Kidney (tissue), 14 donors: ENCODE results near the gene IL1RAPL1. TPM values are rescaled to one million over a fixed set of nuclear protein-coding genes. Genes with fewer than 3 reads are reported as not detected.

Experiments
- DNase-seq, 5 donors: peaks; one replicate each; pipeline ENCODE4 v3.0.0-alpha.2; 2013 to 2020
- FAIRE-seq: peaks from 2 replicates; lab custom pipeline; 2012; peaks lifted over from hg19 to GRCh38; lab: Jason Lieb, UNC
- H3K27ac ChIP-seq, 2 donors: one replicate each; pipeline ENCODE4 v1.7.0; 2013; ENCODE audit warnings: low read depth in 2 of 2, low read length in 2 of 2, inconsistent platforms in 1 of 2
- H3K27me3 ChIP-seq: one replicate; pipeline ENCODE4 v1.7.1; 2013; ENCODE audit warnings: low read length, inconsistent platforms; ENCODE audit not compliant: control insufficient read depth, insufficient read depth
- H3K36me3 ChIP-seq, 3 donors: one replicate each; pipeline versions ENCODE4 v1.7.0 to v1.7.1; 2013; ENCODE audit warnings: low read length in 3 of 3, control low read depth in 1 of 3, inconsistent platforms in 1 of 3; ENCODE audit not compliant: insufficient read depth in 3 of 3, control insufficient read depth in 2 of 3
- H3K4me1 ChIP-seq, 3 donors: one replicate each; pipeline versions ENCODE4 v1.7.0 to v1.7.1; 2013; ENCODE audit warnings: low read length in 3 of 3, inconsistent platforms in 1 of 3, low read depth in 1 of 3; ENCODE audit not compliant: control insufficient read depth in 2 of 3, insufficient read depth in 2 of 3
- H3K4me3 ChIP-seq, 3 donors: one replicate each; pipeline versions ENCODE4 v1.7.0 to v1.8.1; 2013; ENCODE audit warnings: low read length in 3 of 3, control low read depth in 1 of 3, inconsistent platforms in 1 of 3
- H3K9ac ChIP-seq, 3 donors: one replicate each; pipeline versions ENCODE4 v1.7.0 to v1.7.1; 2013; ENCODE audit warnings: low read length in 3 of 3, control low read depth in 1 of 3, inconsistent platforms in 1 of 3
- H3K9me3 ChIP-seq, 3 donors: one replicate each; pipeline versions ENCODE4 v1.7.0 to v1.7.1; 2013; ENCODE audit warnings: low read length in 3 of 3, control low read depth in 1 of 3, inconsistent platforms in 1 of 3; ENCODE audit not compliant: control insufficient read depth in 2 of 3, insufficient read depth in 1 of 3
- intact Hi-C: fragments of 100-400 bp; cut with DNase I; formaldehyde crosslinking; loops from one replicate; pipeline ENCODE4 v1.11.1; 2022
- polyA plus RNA-seq: library from polyadenylated mRNA; stranded (reverse); fragments of 350-450 nt; fragmentation: Illumina TruSeq; extraction: RNeasy Lipid Tissue Mini Kit (QIAGEN cat#74804); gene quantifications from one replicate; pipeline ENCODE4 v1.2.3, GENCODE V29; 2014; ENCODE audit warnings: low read depth, low replicate concordance; ENCODE audit not compliant: insufficient read depth
- total RNA-seq: library from RNA; stranded (reverse); fragmentation: NEBNext Ultra II Directional; extraction: Animal tissue kit (Norgen Biotek cat#: 25700); gene quantifications from one replicate; pipeline ENCODE4 v1.2.1, GENCODE V29; 2021
- TF ChIP-seq, protein P1 (sequence below): IDR thresholded peaks from 3 replicates; pipeline ENCODE4 v1.5.1; 2012; ENCODE audit warnings: mild to moderate bottlenecking, moderate library complexity, borderline replicate concordance; ENCODE audit not compliant: insufficient read depth; ENCODE audit errors: extremely low read depth
- donor health status: control.
- donor health status: control.
- donor health status: control.
- donor health status: control.
- donor health status: control.
- donor health status: DM: yes; HTN: yes; CAD: no.
- donor health status: Normal renal cell carcinoma (clear cell type).

IL1RAPL1 gene
- total and polyA plus RNA-seq, 2 donors from 2014 or later = 0.19 TPM; not detected in 1

- DNase-seq (peak in 2 of 5 donors; percentile 34 to 53), FAIRE-seq (no peak)
- intact Hi-C loops = no loop called here
- Histone ChIP-seq H3K4me3 (no peak overlapping the region), H3K36me3 (no peaks in the 10 kb centered on the region), H3K4me1 (no peaks in the 10 kb centered on the region), H3K27ac (no peak overlapping the region), H3K9ac (no peak overlapping the region), H3K27me3 (no peaks in the 10 kb centered on the region), H3K9me3 (no peaks in the 10 kb centered on the region)
- TF ChIP-seq, protein P1, sequence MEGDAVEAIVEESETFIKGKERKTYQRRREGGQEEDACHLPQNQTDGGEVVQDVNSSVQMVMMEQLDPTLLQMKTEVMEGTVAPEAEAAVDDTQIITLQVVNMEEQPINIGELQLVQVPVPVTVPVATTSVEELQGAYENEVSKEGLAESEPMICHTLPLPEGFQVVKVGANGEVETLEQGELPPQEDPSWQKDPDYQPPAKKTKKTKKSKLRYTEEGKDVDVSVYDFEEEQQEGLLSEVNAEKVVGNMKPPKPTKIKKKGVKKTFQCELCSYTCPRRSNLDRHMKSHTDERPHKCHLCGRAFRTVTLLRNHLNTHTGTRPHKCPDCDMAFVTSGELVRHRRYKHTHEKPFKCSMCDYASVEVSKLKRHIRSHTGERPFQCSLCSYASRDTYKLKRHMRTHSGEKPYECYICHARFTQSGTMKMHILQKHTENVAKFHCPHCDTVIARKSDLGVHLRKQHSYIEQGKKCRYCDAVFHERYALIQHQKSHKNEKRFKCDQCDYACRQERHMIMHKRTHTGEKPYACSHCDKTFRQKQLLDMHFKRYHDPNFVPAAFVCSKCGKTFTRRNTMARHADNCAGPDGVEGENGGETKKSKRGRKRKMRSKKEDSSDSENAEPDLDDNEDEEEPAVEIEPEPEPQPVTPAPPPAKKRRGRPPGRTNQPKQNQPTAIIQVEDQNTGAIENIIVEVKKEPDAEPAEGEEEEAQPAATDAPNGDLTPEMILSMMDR = no peak
Measured at GRCh38 chrX:28880136-28880535, 292.9 kb downstream of the IL1RAPL1 start.

DNA sequence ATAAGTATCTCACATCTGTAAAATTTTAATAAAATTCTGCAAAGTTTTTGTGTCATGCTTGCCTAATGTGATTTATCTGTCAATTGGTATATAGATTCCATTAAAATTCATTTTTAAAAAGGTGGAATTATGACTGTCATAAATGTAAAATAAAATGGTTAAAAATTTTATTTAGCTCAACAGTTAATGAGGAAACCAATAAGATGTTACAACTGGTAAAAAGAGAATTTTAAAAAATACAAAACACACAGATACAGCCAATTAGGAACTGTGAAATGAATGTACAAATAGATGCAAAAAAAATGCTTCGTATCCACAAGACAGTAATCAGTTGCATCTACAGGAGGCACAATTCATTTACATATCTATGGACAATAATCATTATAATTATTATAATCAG lies 297.6 kb downstream of the IL1RAPL1 start:
- DNase-seq = no peak
- Histone ChIP-seq H3K36me3 (no peaks in the 10 kb centered on the region), H3K9ac (no peak overlapping the region), H3K4me3 (no peak overlapping the region), H3K4me1 (no peaks in the 10 kb centered on the region), H3K27ac (no peak overlapping the region), H3K9me3 (no peaks in the 10 kb centered on the region), H3K27me3 (no peaks in the 10 kb centered on the region)
- no peak for FAIRE-seq
- intact Hi-C loops = no loop called here
- TF ChIP-seq, protein P1 = no peak

DNA sequence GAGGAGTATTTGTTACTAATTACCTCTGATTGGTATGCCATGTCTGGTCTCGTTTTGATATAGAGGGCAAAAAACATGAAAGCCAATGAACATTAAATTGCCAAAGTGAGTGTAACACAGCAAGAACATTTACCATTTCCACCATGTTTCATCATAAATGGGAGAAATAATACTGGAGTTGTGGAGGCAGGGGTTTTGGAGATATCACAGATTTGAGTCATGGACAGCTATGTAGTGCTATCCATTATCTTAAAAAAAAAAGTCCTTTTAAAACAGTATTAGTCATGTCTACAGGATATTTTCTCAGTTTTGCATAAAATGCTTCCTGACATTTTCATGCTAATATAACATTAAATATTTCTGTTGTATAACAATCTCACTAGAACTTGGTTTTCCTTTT lies 301.2 kb downstream of the IL1RAPL1 start:
- Histone ChIP-seq H3K4me3 (no peak overlapping the region), H3K27me3 (no peaks in the 10 kb centered on the region), H3K9me3 (no peaks in the 10 kb centered on the region), H3K4me1 (no peaks in the 10 kb centered on the region), H3K27ac (no peak overlapping the region), H3K36me3 (no peaks in the 10 kb centered on the region), H3K9ac (no peak overlapping the region)
- FAIRE-seq (no peak), DNase-seq (no peak)
- intact Hi-C loops = no loop called here
- TF ChIP-seq, protein P1 = no peak

DNA sequence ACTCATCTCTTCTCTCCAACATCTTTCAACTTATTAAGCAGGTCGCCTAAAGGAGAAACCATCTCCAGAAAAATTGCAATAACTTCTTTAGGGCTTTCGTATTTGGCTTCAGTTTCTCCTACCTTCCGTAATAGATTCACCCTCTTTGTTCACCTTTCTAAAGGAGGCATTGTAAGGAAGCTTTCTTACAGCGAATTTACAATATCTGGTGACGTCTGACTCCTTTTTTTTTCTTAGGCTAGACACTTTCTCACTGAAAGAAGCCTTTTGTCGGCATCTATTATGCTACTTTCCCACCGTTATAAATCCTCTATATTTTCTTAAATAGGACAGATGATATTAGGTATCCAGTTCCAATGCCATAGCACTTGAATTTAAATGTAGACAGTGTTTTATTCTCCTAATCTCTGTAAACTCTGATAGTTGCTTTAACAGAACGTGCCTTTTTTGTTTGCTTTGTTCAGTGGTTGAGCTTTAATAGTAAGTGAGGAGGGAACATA lies 302.4 kb downstream of the IL1RAPL1 start:
- Histone ChIP-seq H3K27me3 (no peaks in the 10 kb centered on the region), H3K27ac (no peak overlapping the region), H3K4me1 (no peaks in the 10 kb centered on the region), H3K9me3 (no peaks in the 10 kb centered on the region), H3K36me3 (no peaks in the 10 kb centered on the region), H3K4me3 (no peak overlapping the region), H3K9ac (no peak overlapping the region)
- FAIRE-seq = no peak
- TF ChIP-seq, protein P1 = no peak
- DNase-seq = no peak
- intact Hi-C loops = no loop called here
